ENCODE results near the gene DYRK2. TPM values are rescaled to one million over a fixed set of nuclear protein-coding genes. Genes with fewer than 3 reads are reported as not detected.
A peak's percentile ranks its signal among the peaks of the same experiment; 100 is the strongest.

The DYRK2 gene
- total RNA-seq (ENCODE audit: unreplicated experiment): 50.2 TPM
- long read RNA-seq, partial matches to known transcripts: 0 of 1 reads
- long read RNA-seq, other reads (novel, unspliced or antisense): 1 of 1 reads

GRCh38 chr12:67648521-67649260 is at the start of gene DYRK2:
Gene DYRK2 (plus strand): TSS chr12:67648745. CDS start chr12:67649134, 389 bp downstream.
- Mint-ChIP-seq H3K4me1 (ENCODE audit: unreplicated experiment) (peaks cover 35% of the 10 kb centered on the region), H3K36me3 (ENCODE audit: low read depth, unreplicated experiment) (peaks cover 12% of the 10 kb centered on the region)

GRCh38 chr12:67599691-67600090 is 48.9 kb upstream of the DYRK2 start:
- no peak for DNase-seq (ENCODE audit: low spot score)
- Mint-ChIP-seq H3K27me3 (ENCODE audit: unreplicated experiment) (no peaks in the 10 kb centered on the region), H3K4me3 (ENCODE audit: unreplicated experiment) (no peak overlapping the region), H3K9me3 (ENCODE audit: unreplicated experiment) (no peaks in the 10 kb centered on the region), H3K36me3 (ENCODE audit: low read depth, unreplicated experiment) (no peaks in the 10 kb centered on the region), H3K4me1 (ENCODE audit: unreplicated experiment) (no peaks in the 10 kb centered on the region), H3K27ac (ENCODE audit: unreplicated experiment) (no peak overlapping the region)
- no peak for TF ChIP-seq CTCF (IDR thresholded peaks at IDR 0.05; ENCODE audit: unreplicated experiment)

More at GRCh38 chr12:67648521-67649260, at the start of gene DYRK2:
- peak within 1 kb of the TSS; percentile 92 for H3K27ac Mint-ChIP-seq (ENCODE audit: unreplicated experiment)
- H3K27me3 Mint-ChIP-seq (ENCODE audit: unreplicated experiment): peaks cover 32% of the 10 kb centered on the region
- no peaks in the 10 kb centered on the region for H3K9me3 Mint-ChIP-seq (ENCODE audit: unreplicated experiment)
- peak within 1 kb of the TSS; percentile 89 for H3K4me3 Mint-ChIP-seq (ENCODE audit: unreplicated experiment)
- TF ChIP-seq CTCF (IDR thresholded peaks at IDR 0.05; ENCODE audit: unreplicated experiment): no peak
- peak; percentile 80 for DNase-seq (ENCODE audit: low spot score)

GRCh38 chr12:67601126-67601525 is 47.4 kb upstream of the DYRK2 start:
- DNase-seq (ENCODE audit: low spot score): no peak
- no peak overlapping the region for H3K4me3 Mint-ChIP-seq (ENCODE audit: unreplicated experiment)
- no peak overlapping the region for H3K27ac Mint-ChIP-seq (ENCODE audit: unreplicated experiment)
- H3K9me3 Mint-ChIP-seq (ENCODE audit: unreplicated experiment): no peaks in the 10 kb centered on the region
- H3K27me3 Mint-ChIP-seq (ENCODE audit: unreplicated experiment): no peaks in the 10 kb centered on the region
- no peaks in the 10 kb centered on the region for H3K4me1 Mint-ChIP-seq (ENCODE audit: unreplicated experiment)
- TF ChIP-seq CTCF (IDR thresholded peaks at IDR 0.05; ENCODE audit: unreplicated experiment): no peak
- H3K36me3 Mint-ChIP-seq (ENCODE audit: low read depth, unreplicated experiment): no peaks in the 10 kb centered on the region

GRCh38 chr12:67609226-67609870 is 39.2 kb upstream of the DYRK2 start:
- DNase-seq (ENCODE audit: low spot score): no peak
- Mint-ChIP-seq H3K27ac (ENCODE audit: unreplicated experiment) (no peak overlapping the region), H3K27me3 (ENCODE audit: unreplicated experiment) (no peaks in the 10 kb centered on the region), H3K4me3 (ENCODE audit: unreplicated experiment) (no peak overlapping the region), H3K9me3 (ENCODE audit: unreplicated experiment) (no peaks in the 10 kb centered on the region), H3K4me1 (ENCODE audit: unreplicated experiment) (peaks cover 2% of the 10 kb centered on the region), H3K36me3 (ENCODE audit: low read depth, unreplicated experiment) (no peaks in the 10 kb centered on the region)
- TF ChIP-seq CTCF (IDR thresholded peaks at IDR 0.05; ENCODE audit: unreplicated experiment): no peak

GRCh38 chr12:67613040-67613439 is 35.5 kb upstream of the DYRK2 start:
- no peak for TF ChIP-seq CTCF (IDR thresholded peaks at IDR 0.05; ENCODE audit: unreplicated experiment)
- H3K4me1 Mint-ChIP-seq (ENCODE audit: unreplicated experiment): peaks cover 6% of the 10 kb centered on the region
- no peaks in the 10 kb centered on the region for H3K9me3 Mint-ChIP-seq (ENCODE audit: unreplicated experiment)
- no peaks in the 10 kb centered on the region for H3K27me3 Mint-ChIP-seq (ENCODE audit: unreplicated experiment)
- DNase-seq (ENCODE audit: low spot score): no peak
- H3K27ac Mint-ChIP-seq (ENCODE audit: unreplicated experiment): no peak overlapping the region
- no peak overlapping the region for H3K4me3 Mint-ChIP-seq (ENCODE audit: unreplicated experiment)
- H3K36me3 Mint-ChIP-seq (ENCODE audit: low read depth, unreplicated experiment): no peaks in the 10 kb centered on the region
